NCI-H2029 treated with DMSO at 0.1 percent for 48 hours (cell line): Measurements from ENCODE around the gene TPSAB1.
"Not testable (repeated sequence)": the region's sequence is repeated elsewhere in the genome, so short reads cannot be mapped to it uniquely, and the experiment has no call there.

ENCODE experiments used
- DNase-seq: peaks from one replicate; lab custom pipeline; 2025; lab: John Stamatoyannopoulos, UW

The TPSAB1 gene

GRCh38 chr16:1240436-1240835, at the start of gene TPSAB1:
TPSAB1 (plus strand) TSS chr16:1240705; CDS start chr16:1240939, 234 bp downstream.
- DNase-seq = not testable (repeated sequence)

DNA sequence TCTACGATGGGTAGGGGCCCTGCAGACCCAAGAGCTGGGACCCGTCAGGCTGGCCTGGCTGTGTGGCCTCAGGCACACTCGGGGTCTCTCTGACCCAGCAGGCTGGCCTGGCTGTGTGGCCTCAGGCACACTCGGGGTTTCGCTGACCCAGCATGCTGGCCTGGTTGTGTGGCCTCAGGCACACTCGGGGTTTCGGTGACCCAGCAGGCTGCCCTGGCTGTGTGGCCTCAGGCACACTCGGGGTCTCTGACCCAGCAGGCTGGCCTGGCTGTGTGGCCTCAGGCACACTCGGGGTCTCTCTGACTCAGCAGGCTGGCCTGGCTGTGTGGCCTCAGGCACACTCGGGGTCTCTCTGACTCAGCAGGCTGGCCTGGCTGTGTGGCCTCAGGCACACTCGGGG, 49.7 kb upstream of the TPSAB1 start:
- DNase-seq = not testable (repeated sequence)

DNA sequence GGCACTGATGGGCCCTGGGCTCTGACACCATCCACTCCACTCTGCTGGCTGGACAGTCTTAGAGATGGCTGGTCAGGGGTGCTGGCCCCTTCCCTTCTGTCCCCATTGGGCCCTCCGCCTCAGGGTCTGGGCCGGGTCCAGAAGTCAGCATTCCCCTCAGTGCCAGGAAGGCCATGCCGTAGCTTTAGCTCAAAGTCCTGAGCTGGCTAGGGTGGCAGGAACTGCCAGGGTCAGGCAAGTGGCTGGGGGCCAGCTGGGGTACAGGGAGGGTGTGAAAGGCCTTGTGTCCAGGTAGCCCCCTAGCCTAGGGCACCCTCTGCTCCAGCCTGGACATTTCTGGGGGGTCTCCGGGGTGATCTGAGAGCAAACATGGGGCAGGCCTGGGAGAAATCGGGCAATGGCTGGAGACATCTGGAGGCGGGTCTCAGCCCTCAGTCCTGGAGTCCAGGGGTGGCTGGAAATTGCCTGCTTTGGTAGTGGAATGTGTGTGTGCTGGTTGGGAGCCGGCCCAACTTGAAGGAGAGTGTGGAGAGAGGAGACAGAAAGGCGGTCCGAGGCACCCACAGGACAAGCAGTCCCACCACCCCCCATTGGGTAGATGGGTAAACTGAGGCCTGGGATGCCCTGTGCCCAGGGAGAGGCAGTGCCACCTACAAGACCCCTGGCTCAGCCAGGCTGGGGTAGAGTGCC, 48.0 kb upstream of the TPSAB1 start:
- DNase-seq = no peak

GRCh38 chr16:1193143-1193824, 47.2 kb upstream of the TPSAB1 start:
- no peak for DNase-seq

DNA sequence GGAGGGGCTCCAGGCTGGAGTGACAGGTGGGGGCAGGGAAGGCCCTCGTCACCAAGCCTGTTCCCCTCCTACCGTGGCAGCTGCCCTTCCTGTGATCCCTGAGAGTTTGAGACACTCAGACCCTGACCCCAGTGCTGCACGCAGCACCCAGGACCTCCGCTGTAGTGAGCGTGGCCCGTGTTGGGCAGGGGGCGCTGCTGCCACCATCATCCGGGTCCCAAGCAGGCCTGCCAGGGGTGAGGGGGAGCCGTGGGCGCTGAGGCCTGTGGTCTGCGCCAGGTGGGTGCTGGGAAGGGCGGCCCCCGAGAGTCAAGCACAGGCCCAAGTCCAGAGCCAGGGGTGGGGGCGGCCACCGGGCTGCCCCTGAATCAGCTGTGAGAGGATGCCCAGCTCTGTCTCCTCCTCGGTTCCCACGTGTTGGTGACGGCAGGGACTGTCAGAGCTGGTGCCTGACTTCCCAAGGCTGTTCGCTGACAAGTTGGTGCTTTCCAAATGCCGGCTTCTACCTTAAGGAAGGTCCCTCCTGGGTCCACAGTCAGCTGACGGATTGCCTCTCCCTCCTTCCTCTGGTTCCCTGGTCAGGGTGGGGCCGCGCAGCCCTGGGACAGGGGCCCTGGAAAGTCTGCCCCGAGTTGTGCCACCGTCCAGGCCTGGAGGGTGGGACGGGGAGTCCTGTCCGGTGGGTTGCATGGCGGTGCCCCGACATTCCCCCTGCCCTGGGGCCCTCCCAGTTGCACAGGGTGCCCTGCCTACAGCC, 46.5 kb upstream of the TPSAB1 start:
- no peak for DNase-seq

- no peak for DNase-seq
These were observed 45.7 kb upstream of the TPSAB1 start for GRCh38 chr16:1194665-1195392.

GRCh38 chr16:1195393-1195666, 45.2 kb upstream of the TPSAB1 start:
- DNase-seq = no peak

GRCh38 chr16:1196494-1196893, 44.0 kb upstream of the TPSAB1 start:
- DNase-seq = no peak

- no peak for DNase-seq
These were observed 43.2 kb upstream of the TPSAB1 start for GRCh38 chr16:1197237-1197866.

DNA sequence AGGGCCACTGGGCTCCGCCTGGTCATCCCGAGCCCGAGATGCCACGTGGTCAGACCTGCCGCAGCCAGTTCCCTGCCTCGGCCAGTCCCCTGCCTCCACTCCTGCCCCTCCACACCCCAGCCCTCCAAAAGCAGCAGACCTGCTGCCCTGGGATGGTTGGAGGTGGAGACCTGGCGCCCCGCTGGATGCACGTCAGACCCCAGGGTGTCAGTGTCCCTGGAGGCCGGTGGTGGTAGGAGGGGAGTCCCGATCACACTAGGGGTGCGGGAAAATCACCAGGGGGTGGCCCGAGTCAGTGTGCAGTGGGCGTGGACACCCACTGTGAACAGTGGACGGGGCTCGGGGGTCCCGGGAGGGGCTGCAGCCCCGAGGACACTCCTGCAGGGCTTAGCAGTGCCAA, 42.3 kb upstream of the TPSAB1 start:
- DNase-seq = no peak

DNA sequence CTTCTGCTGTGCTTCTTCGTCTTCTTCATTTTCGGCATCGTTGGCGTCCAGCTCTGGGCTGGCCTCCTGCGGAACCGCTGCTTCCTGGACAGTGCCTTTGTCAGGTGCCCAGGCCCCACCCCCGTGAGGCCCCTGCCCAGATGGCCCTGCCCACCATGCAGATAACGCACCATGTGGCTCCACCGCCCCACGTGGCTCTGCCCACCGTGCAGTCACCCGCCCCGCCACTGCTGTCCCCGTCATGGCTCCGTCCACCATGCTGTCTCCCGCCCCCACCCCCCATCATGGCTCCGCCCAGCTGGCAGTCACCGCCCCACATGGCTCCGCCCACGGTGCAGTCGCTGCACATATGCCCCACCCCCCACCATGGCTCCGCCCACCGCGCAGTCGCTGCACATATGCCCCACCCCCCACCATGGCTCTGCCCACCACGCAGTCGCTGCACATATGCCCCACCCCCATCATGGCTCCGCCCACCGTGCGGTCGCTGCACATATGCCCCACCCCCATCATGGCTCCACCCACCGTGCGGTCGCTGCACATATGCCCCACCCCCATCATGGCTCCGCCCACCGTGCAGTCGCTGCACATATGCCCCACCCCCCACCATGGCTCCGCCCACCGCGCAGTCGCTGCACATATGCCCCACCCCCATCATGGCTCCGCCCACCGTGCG, 41.7 kb upstream of the TPSAB1 start:
- not testable (repeated sequence) for DNase-seq

GRCh38 chr16:1199347-1200013, 41.0 kb upstream of the TPSAB1 start:
- no peak for DNase-seq

- DNase-seq = no peak
These were observed 40.4 kb upstream of the TPSAB1 start for GRCh38 chr16:1200014-1200627.

- DNase-seq = no peak
These were observed 39.1 kb upstream of the TPSAB1 start for GRCh38 chr16:1201444-1201843.

- DNase-seq = no peak
These were observed 38.2 kb upstream of the TPSAB1 start for GRCh38 chr16:1202274-1202673.

- DNase-seq = no peak
These were observed 35.6 kb upstream of the TPSAB1 start for GRCh38 chr16:1204933-1205332.

DNA sequence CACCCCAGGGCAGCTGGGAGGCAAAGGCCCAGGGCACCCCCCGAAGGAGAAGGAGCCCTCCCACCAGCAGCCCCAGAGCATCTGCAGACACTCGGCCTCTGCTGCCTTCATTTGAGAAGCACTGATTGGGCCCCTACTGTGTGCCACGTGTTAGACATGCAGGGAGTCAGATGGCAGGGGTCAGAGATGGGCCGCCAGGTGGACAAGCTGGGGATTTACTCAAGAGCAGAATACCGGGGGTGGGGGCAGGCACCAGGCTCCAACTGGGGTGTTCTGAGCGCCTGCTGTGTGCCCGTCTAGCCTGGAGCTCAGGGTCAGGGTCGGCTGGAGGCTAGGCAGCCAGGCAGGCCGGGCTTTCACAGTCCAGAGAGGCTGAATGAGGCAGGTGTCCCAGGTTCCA, 34.2 kb upstream of the TPSAB1 start:
- no peak for DNase-seq

DNA sequence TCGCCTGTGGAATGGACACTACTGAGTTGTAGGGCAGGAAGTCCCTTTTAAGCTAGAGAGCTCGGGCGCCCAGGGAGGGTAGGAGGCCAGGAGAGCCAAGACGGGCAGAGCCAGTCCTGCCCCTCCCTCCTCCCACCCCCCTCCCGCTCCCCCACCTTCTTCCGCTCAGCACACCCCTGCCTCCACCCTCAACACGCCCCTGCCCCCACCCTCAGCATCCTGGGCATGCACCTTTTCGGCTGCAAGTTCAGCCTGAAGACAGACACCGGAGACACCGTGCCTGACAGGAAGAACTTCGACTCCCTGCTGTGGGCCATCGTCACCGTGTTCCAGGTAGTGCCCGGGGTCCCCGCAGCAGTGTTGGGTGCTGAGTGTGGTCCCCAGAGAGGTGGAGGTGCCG, 33.7 kb upstream of the TPSAB1 start:
- no peak for DNase-seq

- no peak for DNase-seq
These were observed 32.2 kb upstream of the TPSAB1 start for GRCh38 chr16:1208239-1208830.

DNA sequence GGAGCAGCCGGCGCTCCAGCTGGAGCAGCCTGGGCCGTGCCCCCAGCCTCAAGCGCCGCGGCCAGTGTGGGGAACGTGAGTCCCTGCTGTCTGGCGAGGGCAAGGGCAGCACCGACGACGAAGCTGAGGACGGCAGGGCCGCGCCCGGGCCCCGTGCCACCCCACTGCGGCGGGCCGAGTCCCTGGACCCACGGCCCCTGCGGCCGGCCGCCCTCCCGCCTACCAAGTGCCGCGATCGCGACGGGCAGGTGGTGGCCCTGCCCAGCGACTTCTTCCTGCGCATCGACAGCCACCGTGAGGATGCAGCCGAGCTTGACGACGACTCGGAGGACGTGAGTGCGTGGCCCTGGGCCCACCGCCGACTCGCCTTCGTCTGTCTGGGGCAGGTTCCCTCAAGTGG, 31.4 kb upstream of the TPSAB1 start:
- DNase-seq = no peak
